Suprapubic skin (tissue), 3 donors: ENCODE data around the gene PSMG3.

Experiments
- POLR2AphosphoS5 ChIP-seq, 3 donors: sonication (generic); formaldehyde crosslinking; IDR thresholded peaks; one replicate each; pipeline ENCODE4 v1.6.1; 2017; ENCODE audit warnings: antibody characterized with exemption in 3 of 3
- TF ChIP-seq, protein P1 (sequence below), 2 donors: fragments of 200-600 bp in 1 of 2; fragments of 450-650 bp in 1 of 2; sonication (generic) in 1 of 2; IDR thresholded peaks; one replicate each; pipeline ENCODE4 v1.5.1; 2016 to 2019; ENCODE audit warnings: antibody characterized with exemption in 2 of 2, mild to moderate bottlenecking in 1 of 2, moderate library complexity in 1 of 2

DNA sequence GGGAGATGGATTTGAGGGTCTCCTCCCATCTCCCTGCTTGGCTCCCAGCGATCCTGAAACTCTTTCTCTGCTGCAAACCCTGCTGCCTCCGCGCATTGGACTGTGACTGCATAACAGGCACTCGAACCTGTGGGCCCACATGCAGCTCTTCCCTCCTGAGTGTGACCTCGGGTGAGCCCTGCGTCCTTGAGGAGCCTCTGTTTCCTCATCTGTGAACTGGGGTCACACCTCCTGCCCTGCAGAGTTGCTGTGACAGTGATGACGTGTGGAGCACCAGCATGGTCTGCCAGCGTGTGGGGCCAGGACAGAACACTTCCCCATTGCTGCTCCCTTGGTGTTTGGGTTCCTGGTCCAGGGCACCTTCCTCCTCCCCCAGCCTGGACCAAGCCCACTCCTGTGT is 46.9 kb upstream of the PSMG3 start:
- TF ChIP-seq, protein P1, sequence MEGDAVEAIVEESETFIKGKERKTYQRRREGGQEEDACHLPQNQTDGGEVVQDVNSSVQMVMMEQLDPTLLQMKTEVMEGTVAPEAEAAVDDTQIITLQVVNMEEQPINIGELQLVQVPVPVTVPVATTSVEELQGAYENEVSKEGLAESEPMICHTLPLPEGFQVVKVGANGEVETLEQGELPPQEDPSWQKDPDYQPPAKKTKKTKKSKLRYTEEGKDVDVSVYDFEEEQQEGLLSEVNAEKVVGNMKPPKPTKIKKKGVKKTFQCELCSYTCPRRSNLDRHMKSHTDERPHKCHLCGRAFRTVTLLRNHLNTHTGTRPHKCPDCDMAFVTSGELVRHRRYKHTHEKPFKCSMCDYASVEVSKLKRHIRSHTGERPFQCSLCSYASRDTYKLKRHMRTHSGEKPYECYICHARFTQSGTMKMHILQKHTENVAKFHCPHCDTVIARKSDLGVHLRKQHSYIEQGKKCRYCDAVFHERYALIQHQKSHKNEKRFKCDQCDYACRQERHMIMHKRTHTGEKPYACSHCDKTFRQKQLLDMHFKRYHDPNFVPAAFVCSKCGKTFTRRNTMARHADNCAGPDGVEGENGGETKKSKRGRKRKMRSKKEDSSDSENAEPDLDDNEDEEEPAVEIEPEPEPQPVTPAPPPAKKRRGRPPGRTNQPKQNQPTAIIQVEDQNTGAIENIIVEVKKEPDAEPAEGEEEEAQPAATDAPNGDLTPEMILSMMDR (IDR thresholded peaks at IDR 0.05), result no peak
- no peak for TF ChIP-seq POLR2AphosphoS5 (IDR thresholded peaks at IDR 0.05)
